ENCODE results near the gene INSYN1.

INSYN1 gene

GRCh38 chr15:73694419-73694818 lies 58.7 kb downstream of the INSYN1 start:
- TF ChIP-seq CTCF (IDR thresholded peaks at IDR 0.05; ENCODE audit: poor library complexity, severe bottlenecking): no peak
- Histone ChIP-seq H3K27ac (ENCODE audit: poor library complexity, severe bottlenecking) (peak overlapping the region; percentile 91), H3K4me3 (ENCODE audit: severe bottlenecking) (no peak overlapping the region), H3K36me3 (ENCODE audit: low read depth) (peaks cover 30% of the 10 kb centered on the region), H3K27me3 (ENCODE audit: insufficient read depth, poor library complexity, severe bottlenecking) (no peaks in the 10 kb centered on the region), H3K4me1 (ENCODE audit: insufficient read depth, poor library complexity, severe bottlenecking) (peaks cover 35% of the 10 kb centered on the region), H3K9me3 (ENCODE audit: severe bottlenecking) (no peaks in the 10 kb centered on the region)
- ATAC-seq (ENCODE audit: low read depth) (no peak), DNase-seq (ENCODE audit: low spot score) (no peak)

GRCh38 chr15:73691396-73691795 lies 61.8 kb downstream of the INSYN1 start:
- no peaks in the 10 kb centered on the region for H3K27me3 ChIP-seq (ENCODE audit: insufficient read depth, poor library complexity, severe bottlenecking)
- H3K27ac ChIP-seq (ENCODE audit: poor library complexity, severe bottlenecking): peak overlapping the region; percentile 6
- H3K36me3 ChIP-seq (ENCODE audit: low read depth): peaks cover 14% of the 10 kb centered on the region; the same call in 1 of the 2 replicates
- ATAC-seq (ENCODE audit: low read depth) (peak; percentile 60), DNase-seq (ENCODE audit: low spot score) (peak; percentile 87)
- H3K4me1 ChIP-seq (ENCODE audit: insufficient read depth, poor library complexity, severe bottlenecking): peaks cover 55% of the 10 kb centered on the region
- H3K9me3 ChIP-seq (ENCODE audit: severe bottlenecking): no peaks in the 10 kb centered on the region
- peak; percentile 30 for TF ChIP-seq CTCF (IDR thresholded peaks at IDR 0.05; ENCODE audit: poor library complexity, severe bottlenecking)
- no peak overlapping the region for H3K4me3 ChIP-seq (ENCODE audit: severe bottlenecking)

GRCh38 chr15:73688455-73688854 lies 64.7 kb downstream of the INSYN1 start:
- TF ChIP-seq CTCF (IDR thresholded peaks at IDR 0.05; ENCODE audit: poor library complexity, severe bottlenecking): no peak
- DNase-seq (ENCODE audit: low spot score) (no peak), ATAC-seq (ENCODE audit: low read depth) (no peak)
- H3K9me3 ChIP-seq (ENCODE audit: severe bottlenecking): no peaks in the 10 kb centered on the region
- H3K36me3 ChIP-seq (ENCODE audit: low read depth): peaks cover 14% of the 10 kb centered on the region; the same call in 1 of the 2 replicates
- peaks cover 54% of the 10 kb centered on the region for H3K4me1 ChIP-seq (ENCODE audit: insufficient read depth, poor library complexity, severe bottlenecking)
- no peaks in the 10 kb centered on the region for H3K27me3 ChIP-seq (ENCODE audit: insufficient read depth, poor library complexity, severe bottlenecking)
- H3K27ac ChIP-seq (ENCODE audit: poor library complexity, severe bottlenecking): peak overlapping the region; percentile 77
- H3K4me3 ChIP-seq (ENCODE audit: severe bottlenecking): no peak overlapping the region

GRCh38 chr15:73687351-73687750 lies 65.8 kb downstream of the INSYN1 start:
- ATAC-seq (ENCODE audit: low read depth): no peak
- H3K4me3 ChIP-seq (ENCODE audit: severe bottlenecking): no peak overlapping the region
- no peak for DNase-seq (ENCODE audit: low spot score)
- peaks cover 54% of the 10 kb centered on the region for H3K4me1 ChIP-seq (ENCODE audit: insufficient read depth, poor library complexity, severe bottlenecking)
- no peak for TF ChIP-seq CTCF (IDR thresholded peaks at IDR 0.05; ENCODE audit: poor library complexity, severe bottlenecking)
- peak overlapping the region; percentile 77 for H3K27ac ChIP-seq (ENCODE audit: poor library complexity, severe bottlenecking)
- H3K36me3 ChIP-seq (ENCODE audit: low read depth): peaks cover 11% of the 10 kb centered on the region; the same call in 1 of the 2 replicates
- H3K9me3 ChIP-seq (ENCODE audit: severe bottlenecking): no peaks in the 10 kb centered on the region
- H3K27me3 ChIP-seq (ENCODE audit: insufficient read depth, poor library complexity, severe bottlenecking): no peaks in the 10 kb centered on the region

GRCh38 chr15:73686781-73687256 lies 66.3 kb downstream of the INSYN1 start:
- Histone ChIP-seq H3K4me3 (ENCODE audit: severe bottlenecking) (no peak overlapping the region), H3K27ac (ENCODE audit: poor library complexity, severe bottlenecking) (peak overlapping the region; percentile 77), H3K36me3 (ENCODE audit: low read depth) (peaks cover 7% of the 10 kb centered on the region; the same call in 1 of the 2 replicates), H3K27me3 (ENCODE audit: insufficient read depth, poor library complexity, severe bottlenecking) (no peaks in the 10 kb centered on the region), H3K9me3 (ENCODE audit: severe bottlenecking) (no peaks in the 10 kb centered on the region), H3K4me1 (ENCODE audit: insufficient read depth, poor library complexity, severe bottlenecking) (peaks cover 54% of the 10 kb centered on the region)
- DNase-seq (ENCODE audit: low spot score) (no peak), ATAC-seq (ENCODE audit: low read depth) (peak; percentile 20; the same call in 2 of the 3 replicates)
- TF ChIP-seq CTCF (IDR thresholded peaks at IDR 0.05; ENCODE audit: poor library complexity, severe bottlenecking): peak; percentile 24
